OCI-LY7 (cell line): Measurements from ENCODE around the gene KCNIP4. TPM values are rescaled to one million over a fixed set of nuclear protein-coding genes. Genes with fewer than 3 reads are reported as not detected.

Source experiments
- BruUV-seq: library from RNA; stranded (reverse); fragments of 400-500 nt; replicated peaks from 2 replicates; lab custom pipeline; 2021; lab: Mats Ljungman, UMichigan
- CTCF ChIA-PET: fragments of 300-600 bp; sonication (Branson Sonifier 250); formaldehyde crosslinking; loops from one replicate; lab custom pipeline; 2022; ENCODE audit warnings: antibody characterized with exemption; ENCODE audit not compliant: unreplicated experiment; lab: Charles Lee
- POLR2A ChIA-PET: fragments of 300-600 bp; sonication (Branson Sonifier 250); formaldehyde crosslinking; loops from one replicate; lab custom pipeline; 2022; ENCODE audit warnings: antibody characterized with exemption; lab: Charles Lee
- DNase-seq: peaks from one replicate; pipeline ENCODE4 v3.0.0-alpha.2; 2015; ENCODE audit warnings: low spot score
- H2AFZ ChIP-seq: fragments of 200-600 bp; sonication (generic), shearing (Covaris generic); 2 replicates; pipeline ENCODE4 v1.6.1; 2014; ENCODE audit warnings: mild to moderate bottlenecking, antibody characterized with exemption, low read length, moderate library complexity
- H3K27ac ChIP-seq: fragments of 200-600 bp; sonication (generic); 2 replicates; pipeline ENCODE4 v1.5.1; 2014; ENCODE audit warnings: mixed run types, low read depth, mild to moderate bottlenecking, moderate library complexity, low read length, inconsistent platforms; ENCODE audit not compliant: poor library complexity, severe bottlenecking
- H3K36me3 ChIP-seq: fragments of 200-600 bp; sonication (generic); 2 replicates; pipeline ENCODE4 v1.6.1; 2014; ENCODE audit warnings: mild to moderate bottlenecking, antibody characterized with exemption, low read length, moderate library complexity, mixed read lengths; ENCODE audit not compliant: insufficient read depth
- H3K4me1 ChIP-seq: fragments of 200-600 bp; sonication (generic); 2 replicates; pipeline ENCODE4 v1.5.1; 2014; ENCODE audit warnings: mild to moderate bottlenecking, low read length; ENCODE audit not compliant: insufficient read depth, poor library complexity, severe bottlenecking
- H3K4me2 ChIP-seq: fragments of 200-600 bp; sonication (generic); 2 replicates; pipeline ENCODE4 v1.6.1; 2014; ENCODE audit warnings: mild to moderate bottlenecking, low read length
- H3K4me3 ChIP-seq: fragments of 200-600 bp; sonication (generic); 2 replicates; pipeline ENCODE4 v1.5.1; 2014; ENCODE audit warnings: mild to moderate bottlenecking, low read depth, low read length; ENCODE audit not compliant: poor library complexity, severe bottlenecking
- H3K79me2 ChIP-seq: fragments of 200-600 bp; sonication (generic); 2 replicates; pipeline ENCODE4 v1.6.1; 2016; ENCODE audit warnings: low read depth, mild to moderate bottlenecking, low read length, moderate library complexity, mixed read lengths; ENCODE audit not compliant: insufficient read depth
- H3K9me2 ChIP-seq: fragments of 200-600 bp; sonication (generic); 2 replicates; pipeline ENCODE4 v1.6.1; 2016; ENCODE audit warnings: mild to moderate bottlenecking, low read length, mixed read lengths; ENCODE audit not compliant: insufficient read depth
- H3K9me3 ChIP-seq: fragments of 200-600 bp; sonication (generic); 2 replicates; pipeline ENCODE4 v1.6.1; 2014; ENCODE audit warnings: mild to moderate bottlenecking, mixed run types, low read length, mixed read lengths
- H4K20me1 ChIP-seq: fragments of 200-600 bp; sonication (generic); 2 replicates; pipeline ENCODE4 v1.6.1; 2014; ENCODE audit warnings: mild to moderate bottlenecking, antibody characterized with exemption, low read length, moderate library complexity, mixed read lengths; ENCODE audit not compliant: insufficient read depth
- EZH2phosphoT487 ChIP-seq: fragments of 200-600 bp; sonication (generic); IDR thresholded peaks from 2 replicates; pipeline ENCODE4 v1.6.1; 2018; ENCODE audit warnings: low read depth, borderline replicate concordance, mild to moderate bottlenecking, mixed run types, antibody characterized with exemption, low read length, moderate library complexity, mixed read lengths
- intact Hi-C: fragments of 100-400 bp; cut with micrococcal nuclease; formaldehyde crosslinking; loops from one replicate; pipeline ENCODE4 v1.10.0; 2022; ENCODE audit not compliant: unreplicated experiment
- total RNA-seq, 2 experiments: library from RNA; depleted of rRNA in 1 of 2; stranded (reverse); fragments of >200 nt in 1 of 2; shearing (Covaris generic) in 1 of 2; gene quantifications; 2 replicates each; pipeline ENCODE4 v1.2.3, GENCODE V29; 2014 to 2022
- TF ChIP-seq, protein P1 (sequence below): fragments of 200-600 bp; sonication (generic); conservative IDR thresholded peaks from 2 replicates; pipeline ENCODE4 v1.5.1; 2014; ENCODE audit warnings: mild to moderate bottlenecking, antibody characterized with exemption, low read length, moderate library complexity, mixed read lengths

The KCNIP4 gene
- total RNA-seq, 2 experiments from 2014 or later: not detected

DNA sequence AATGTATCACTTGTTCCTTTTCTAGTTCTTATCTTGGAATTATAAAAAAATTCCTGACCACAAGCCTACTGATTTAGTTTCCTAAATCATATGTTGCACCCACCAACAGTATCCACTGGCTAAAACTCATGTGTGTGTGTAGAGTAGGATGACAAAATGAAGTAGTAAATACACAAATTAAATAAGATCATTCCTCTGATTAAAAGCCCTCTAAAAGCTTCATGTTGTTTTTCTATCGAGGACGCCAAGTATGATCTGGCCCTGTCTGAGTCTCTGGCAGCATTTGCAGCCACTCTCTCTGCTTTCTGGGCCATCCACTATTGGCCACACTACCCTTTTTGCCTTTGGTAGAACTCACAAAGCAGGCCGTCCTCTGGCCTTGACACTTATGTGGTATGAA is 1064.9 kb downstream of the KCNIP4 start:
- intact Hi-C loops: no loop called here
- no peaks in the 10 kb centered on the region for H4K20me1 ChIP-seq
- no peaks in the 10 kb centered on the region for H3K36me3 ChIP-seq
- CTCF ChIA-PET: no interaction called here
- no peaks in the 10 kb centered on the region for H3K9me3 ChIP-seq
- H3K79me2 ChIP-seq: no peaks in the 10 kb centered on the region
- no peak for DNase-seq
- no peaks in the 10 kb centered on the region for H3K4me1 ChIP-seq
- H2AFZ ChIP-seq: no peak overlapping the region
- no TSS peak for BruUV-seq
- no peak overlapping the region for H3K27ac ChIP-seq
- POLR2A ChIA-PET: no interaction called here
- TF ChIP-seq, protein P1, sequence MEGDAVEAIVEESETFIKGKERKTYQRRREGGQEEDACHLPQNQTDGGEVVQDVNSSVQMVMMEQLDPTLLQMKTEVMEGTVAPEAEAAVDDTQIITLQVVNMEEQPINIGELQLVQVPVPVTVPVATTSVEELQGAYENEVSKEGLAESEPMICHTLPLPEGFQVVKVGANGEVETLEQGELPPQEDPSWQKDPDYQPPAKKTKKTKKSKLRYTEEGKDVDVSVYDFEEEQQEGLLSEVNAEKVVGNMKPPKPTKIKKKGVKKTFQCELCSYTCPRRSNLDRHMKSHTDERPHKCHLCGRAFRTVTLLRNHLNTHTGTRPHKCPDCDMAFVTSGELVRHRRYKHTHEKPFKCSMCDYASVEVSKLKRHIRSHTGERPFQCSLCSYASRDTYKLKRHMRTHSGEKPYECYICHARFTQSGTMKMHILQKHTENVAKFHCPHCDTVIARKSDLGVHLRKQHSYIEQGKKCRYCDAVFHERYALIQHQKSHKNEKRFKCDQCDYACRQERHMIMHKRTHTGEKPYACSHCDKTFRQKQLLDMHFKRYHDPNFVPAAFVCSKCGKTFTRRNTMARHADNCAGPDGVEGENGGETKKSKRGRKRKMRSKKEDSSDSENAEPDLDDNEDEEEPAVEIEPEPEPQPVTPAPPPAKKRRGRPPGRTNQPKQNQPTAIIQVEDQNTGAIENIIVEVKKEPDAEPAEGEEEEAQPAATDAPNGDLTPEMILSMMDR: no peak
- no peak for TF ChIP-seq EZH2phosphoT487
- no peak overlapping the region for H3K4me3 ChIP-seq
- no peak overlapping the region for H3K4me2 ChIP-seq
- H3K9me2 ChIP-seq: no peaks in the 10 kb centered on the region

DNA sequence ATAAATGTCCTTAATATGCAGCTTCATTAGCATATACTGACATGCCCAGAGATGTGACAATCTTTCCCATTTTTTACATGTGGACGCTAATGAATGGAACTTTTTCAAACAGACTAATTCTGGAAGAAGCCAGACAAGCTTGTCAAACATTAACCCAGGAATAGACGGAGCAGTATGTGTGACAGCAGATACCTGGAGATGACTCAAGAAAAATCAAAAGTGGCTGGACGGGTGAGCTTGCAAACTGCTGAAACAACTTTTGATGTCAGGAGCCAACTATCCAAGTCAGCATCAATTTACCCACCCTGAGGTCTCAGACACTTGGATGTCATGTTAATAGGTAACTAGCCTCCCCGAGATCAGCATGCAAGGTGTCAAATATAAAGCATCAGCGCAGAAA is 1065.3 kb downstream of the KCNIP4 start:
- TF ChIP-seq, protein P1: no peak
- no peak for TF ChIP-seq EZH2phosphoT487
- intact Hi-C loops: no loop called here
- H3K36me3 ChIP-seq: no peaks in the 10 kb centered on the region
- H3K4me3 ChIP-seq: no peak overlapping the region
- H3K79me2 ChIP-seq: no peaks in the 10 kb centered on the region
- H2AFZ ChIP-seq: no peak overlapping the region
- no peak overlapping the region for H3K4me2 ChIP-seq
- ChIA-PET CTCF (no interaction called here), POLR2A (no interaction called here)
- H4K20me1 ChIP-seq: no peaks in the 10 kb centered on the region
- no peaks in the 10 kb centered on the region for H3K9me3 ChIP-seq
- H3K4me1 ChIP-seq: no peaks in the 10 kb centered on the region
- no TSS peak for BruUV-seq
- no peak for DNase-seq
- H3K9me2 ChIP-seq: no peaks in the 10 kb centered on the region
- H3K27ac ChIP-seq: no peak overlapping the region

DNA sequence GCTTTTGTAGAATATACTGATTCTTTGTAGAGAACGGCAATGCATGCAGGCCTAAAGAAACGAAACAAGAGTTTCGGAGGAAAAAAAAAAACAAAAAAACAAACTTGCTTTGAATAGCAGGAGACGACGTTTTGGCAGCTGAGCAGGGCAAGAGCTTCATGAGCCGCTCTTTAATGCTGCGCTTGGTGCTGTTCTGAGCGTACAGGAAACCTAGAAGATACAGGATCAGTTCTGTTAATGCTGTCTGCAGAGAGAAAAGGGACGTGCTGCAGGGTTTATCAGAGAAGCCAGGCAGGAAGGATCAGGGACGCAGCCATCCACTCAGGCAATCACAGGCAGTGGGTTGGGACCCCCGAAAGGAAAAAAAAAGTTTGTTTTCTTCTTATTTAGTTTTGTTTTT is 1066.1 kb downstream of the KCNIP4 start:
- CTCF ChIA-PET: no interaction called here
- H3K27ac ChIP-seq: no peak overlapping the region
- H3K79me2 ChIP-seq: no peaks in the 10 kb centered on the region
- no peaks in the 10 kb centered on the region for H3K36me3 ChIP-seq
- POLR2A ChIA-PET: no interaction called here
- DNase-seq: no peak
- H3K4me2 ChIP-seq: no peak overlapping the region
- H4K20me1 ChIP-seq: no peaks in the 10 kb centered on the region
- TF ChIP-seq EZH2phosphoT487: no peak
- TF ChIP-seq, protein P1: no peak
- H2AFZ ChIP-seq: no peak overlapping the region
- no TSS peak for BruUV-seq
- H3K9me3 ChIP-seq: no peaks in the 10 kb centered on the region
- H3K9me2 ChIP-seq: no peaks in the 10 kb centered on the region
- H3K4me1 ChIP-seq: no peaks in the 10 kb centered on the region
- intact Hi-C loops: no loop called here
- no peak overlapping the region for H3K4me3 ChIP-seq
